HepG2 (cell line): ENCODE results near the gene OSTF1.

ENCODE experiments used
- ARHGAP35 ChIP-seq: sonication (generic); formaldehyde crosslinking; IDR thresholded peaks from 2 replicates; pipeline ENCODE4 v1.9.0; 2022; ENCODE audit warnings: mild to moderate bottlenecking, inconsistent platforms, moderate library complexity, missing genetic modification reagents, borderline replicate concordance
- ETV5 ChIP-seq: IDR thresholded peaks from 2 replicates; pipeline ENCODE4 v1.6.1; 2018; ENCODE audit warnings: missing biosample characterization, missing genetic modification reagents, inconsistent platforms, borderline replicate concordance
- KLF11 ChIP-seq: IDR thresholded peaks from 2 replicates; pipeline ENCODE4 v1.6.1; 2016; ENCODE audit warnings: missing compliant biosample characterization
- POLR2A ChIP-seq, 2 experiments: IDR thresholded peaks; 2 replicates each; pipeline ENCODE4 v1.6.1; 2011; ENCODE audit warnings: low read depth in 2 of 2, low read length in 2 of 2, mild to moderate bottlenecking in 1 of 2, moderate library complexity in 1 of 2; ENCODE audit not compliant: insufficient read depth in 1 of 2
- PPARG ChIP-seq: conservative IDR thresholded peaks from 2 replicates; pipeline ENCODE4 v1.6.1; 2016; ENCODE audit warnings: missing biosample characterization, missing genetic modification reagents
- ZNF232 ChIP-seq: sonication (generic); formaldehyde crosslinking; IDR thresholded peaks from 2 replicates; pipeline ENCODE4 v1.4.0; 2020; ENCODE audit warnings: missing genetic modification reagents, borderline replicate concordance
- ZNF274 ChIP-seq: sonication (generic); formaldehyde crosslinking; IDR thresholded peaks from 2 replicates; pipeline ENCODE4 v1.5.1; 2020; ENCODE audit warnings: mild to moderate bottlenecking, missing genetic modification reagents
- ZNF768 ChIP-seq: sonication (generic); formaldehyde crosslinking; IDR thresholded peaks from 2 replicates; pipeline ENCODE4 v1.4.0; 2020; ENCODE audit warnings: missing genetic modification reagents
- ZSCAN20 ChIP-seq: sonication (generic); formaldehyde crosslinking; IDR thresholded peaks from 2 replicates; pipeline ENCODE4 v1.4.0; 2020; ENCODE audit warnings: missing genetic modification reagents, mild to moderate bottlenecking, borderline replicate concordance
- TF ChIP-seq, protein P1 (sequence below): sonication (generic); formaldehyde crosslinking; IDR thresholded peaks from 2 replicates; pipeline ENCODE4 v1.5.0; 2020; ENCODE audit warnings: mild to moderate bottlenecking, missing genetic modification reagents, moderate library complexity
- TF ChIP-seq, protein P2 (sequence below), 2 experiments: IDR thresholded peaks; 2 replicates each; pipeline ENCODE4 v1.6.1; 2011 to 2012; ENCODE audit warnings: low read length in 2 of 2, borderline replicate concordance in 1 of 2, low read depth in 1 of 2, mild to moderate bottlenecking in 1 of 2, moderate library complexity in 1 of 2

DNA sequence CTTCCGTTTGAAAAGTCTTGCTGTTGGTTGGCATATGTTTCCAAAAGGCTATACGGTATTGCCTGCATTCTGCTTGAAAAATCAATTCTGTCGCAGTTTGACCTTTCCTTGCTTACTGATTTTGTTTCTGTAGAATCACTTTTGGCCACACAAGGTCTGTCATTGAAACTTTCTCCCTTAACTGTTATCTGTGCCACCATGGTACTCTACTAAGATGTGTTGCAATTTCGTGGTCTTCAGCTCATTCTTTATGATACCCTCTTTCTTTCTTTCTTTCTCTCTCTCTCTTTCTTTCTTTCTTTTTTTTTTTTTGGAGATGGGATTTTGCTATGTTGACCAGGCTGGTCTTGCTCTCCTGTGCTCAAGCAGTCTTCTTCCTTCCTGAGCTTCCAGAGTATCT is 4.5 kb downstream of the OSTF1 start:
- TF ChIP-seq KLF11 (CRISPR knock-in tag) (no peak), ETV5 (CRISPR knock-in tag) (no peak), ZNF768 (no peak), ZNF274 (CRISPR knock-in tag) (no peak), ZNF232 (no peak), ARHGAP35 (CRISPR knock-in tag) (no peak), POLR2A (IDR thresholded peaks at IDR 0.05; ENCODE audit: insufficient read depth in 1 of 2, low read depth in 2 of 2, low read length in 2 of 2) (no peak), ZSCAN20 (CRISPR knock-in tag) (no peak), PPARG (no peak)
- TF ChIP-seq, protein P1, sequence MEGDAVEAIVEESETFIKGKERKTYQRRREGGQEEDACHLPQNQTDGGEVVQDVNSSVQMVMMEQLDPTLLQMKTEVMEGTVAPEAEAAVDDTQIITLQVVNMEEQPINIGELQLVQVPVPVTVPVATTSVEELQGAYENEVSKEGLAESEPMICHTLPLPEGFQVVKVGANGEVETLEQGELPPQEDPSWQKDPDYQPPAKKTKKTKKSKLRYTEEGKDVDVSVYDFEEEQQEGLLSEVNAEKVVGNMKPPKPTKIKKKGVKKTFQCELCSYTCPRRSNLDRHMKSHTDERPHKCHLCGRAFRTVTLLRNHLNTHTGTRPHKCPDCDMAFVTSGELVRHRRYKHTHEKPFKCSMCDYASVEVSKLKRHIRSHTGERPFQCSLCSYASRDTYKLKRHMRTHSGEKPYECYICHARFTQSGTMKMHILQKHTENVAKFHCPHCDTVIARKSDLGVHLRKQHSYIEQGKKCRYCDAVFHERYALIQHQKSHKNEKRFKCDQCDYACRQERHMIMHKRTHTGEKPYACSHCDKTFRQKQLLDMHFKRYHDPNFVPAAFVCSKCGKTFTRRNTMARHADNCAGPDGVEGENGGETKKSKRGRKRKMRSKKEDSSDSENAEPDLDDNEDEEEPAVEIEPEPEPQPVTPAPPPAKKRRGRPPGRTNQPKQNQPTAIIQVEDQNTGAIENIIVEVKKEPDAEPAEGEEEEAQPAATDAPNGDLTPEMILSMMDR (CRISPR knock-in tag) = no peak
- TF ChIP-seq, protein P2, sequence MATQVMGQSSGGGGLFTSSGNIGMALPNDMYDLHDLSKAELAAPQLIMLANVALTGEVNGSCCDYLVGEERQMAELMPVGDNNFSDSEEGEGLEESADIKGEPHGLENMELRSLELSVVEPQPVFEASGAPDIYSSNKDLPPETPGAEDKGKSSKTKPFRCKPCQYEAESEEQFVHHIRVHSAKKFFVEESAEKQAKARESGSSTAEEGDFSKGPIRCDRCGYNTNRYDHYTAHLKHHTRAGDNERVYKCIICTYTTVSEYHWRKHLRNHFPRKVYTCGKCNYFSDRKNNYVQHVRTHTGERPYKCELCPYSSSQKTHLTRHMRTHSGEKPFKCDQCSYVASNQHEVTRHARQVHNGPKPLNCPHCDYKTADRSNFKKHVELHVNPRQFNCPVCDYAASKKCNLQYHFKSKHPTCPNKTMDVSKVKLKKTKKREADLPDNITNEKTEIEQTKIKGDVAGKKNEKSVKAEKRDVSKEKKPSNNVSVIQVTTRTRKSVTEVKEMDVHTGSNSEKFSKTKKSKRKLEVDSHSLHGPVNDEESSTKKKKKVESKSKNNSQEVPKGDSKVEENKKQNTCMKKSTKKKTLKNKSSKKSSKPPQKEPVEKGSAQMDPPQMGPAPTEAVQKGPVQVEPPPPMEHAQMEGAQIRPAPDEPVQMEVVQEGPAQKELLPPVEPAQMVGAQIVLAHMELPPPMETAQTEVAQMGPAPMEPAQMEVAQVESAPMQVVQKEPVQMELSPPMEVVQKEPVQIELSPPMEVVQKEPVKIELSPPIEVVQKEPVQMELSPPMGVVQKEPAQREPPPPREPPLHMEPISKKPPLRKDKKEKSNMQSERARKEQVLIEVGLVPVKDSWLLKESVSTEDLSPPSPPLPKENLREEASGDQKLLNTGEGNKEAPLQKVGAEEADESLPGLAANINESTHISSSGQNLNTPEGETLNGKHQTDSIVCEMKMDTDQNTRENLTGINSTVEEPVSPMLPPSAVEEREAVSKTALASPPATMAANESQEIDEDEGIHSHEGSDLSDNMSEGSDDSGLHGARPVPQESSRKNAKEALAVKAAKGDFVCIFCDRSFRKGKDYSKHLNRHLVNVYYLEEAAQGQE (IDR thresholded peaks at IDR 0.05; ENCODE audit: borderline replicate concordance in 1 of 2, low read depth in 1 of 2, low read length in 2 of 2) = no peak
